Trophoblast cell (in vitro differentiated cells and primary cell): ENCODE results near the gene GALNTL6.

Source experiments
- DNase-seq, 2 donors: peaks; one replicate each; pipeline ENCODE4 v3.0.0-alpha.2; 2016
- H2AFZ ChIP-seq: 2 replicates; pipeline ENCODE4 v1.6.1; 2013; ENCODE audit warnings: low read length, moderate library complexity, mild to moderate bottlenecking; ENCODE audit not compliant: insufficient read depth, poor library complexity
- H2AK5ac ChIP-seq: 2 replicates; pipeline ENCODE4 v1.6.1; 2013; ENCODE audit warnings: mild to moderate bottlenecking, low read length
- H2BK120ac ChIP-seq: 2 replicates; pipeline ENCODE4 v1.6.1; 2013; ENCODE audit warnings: low read length, mild to moderate bottlenecking, moderate library complexity; ENCODE audit not compliant: insufficient read depth, poor library complexity
- H2BK12ac ChIP-seq: 2 replicates; pipeline ENCODE4 v1.6.1; 2013; ENCODE audit warnings: mild to moderate bottlenecking, low read length, moderate library complexity
- H2BK5ac ChIP-seq: 2 replicates; pipeline ENCODE4 v1.6.1; 2013; ENCODE audit warnings: low read length, low read depth, moderate library complexity, mild to moderate bottlenecking; ENCODE audit not compliant: poor library complexity
- H3K14ac ChIP-seq: 2 replicates; pipeline ENCODE4 v1.6.1; 2013; ENCODE audit warnings: mild to moderate bottlenecking, low read length
- H3K18ac ChIP-seq: 2 replicates; pipeline ENCODE4 v1.6.1; 2013; ENCODE audit warnings: mild to moderate bottlenecking, low read length
- H3K23ac ChIP-seq: 2 replicates; pipeline ENCODE4 v1.6.1; 2013; ENCODE audit warnings: low read length
- H3K27ac ChIP-seq: 2 replicates; pipeline ENCODE4 v1.5.1; 2013; ENCODE audit warnings: low read depth, mild to moderate bottlenecking, inconsistent platforms, low read length, moderate library complexity
- H3K27me3 ChIP-seq: 2 replicates; pipeline ENCODE4 v1.6.1; 2013; ENCODE audit warnings: inconsistent platforms, mild to moderate bottlenecking, low read length, moderate library complexity; ENCODE audit not compliant: insufficient read depth
- H3K36me3 ChIP-seq, 2 experiments: 1 replicate in 1 of 2; 2 replicates in 1 of 2; pipeline ENCODE4 v1.6.1; 2013; ENCODE audit warnings: low read length in 2 of 2, mild to moderate bottlenecking in 2 of 2, moderate library complexity in 1 of 2; ENCODE audit not compliant: insufficient read depth in 2 of 2, control insufficient read depth in 1 of 2
- H3K4ac ChIP-seq: 2 replicates; pipeline ENCODE4 v1.6.1; 2013; ENCODE audit warnings: low read depth, mild to moderate bottlenecking, low read length, moderate library complexity
- H3K4me1 ChIP-seq, 2 experiments: 1 replicate in 1 of 2; 2 replicates in 1 of 2; pipeline ENCODE4 v1.6.1; 2013; ENCODE audit warnings: low read length in 2 of 2, mild to moderate bottlenecking in 2 of 2, moderate library complexity in 1 of 2; ENCODE audit not compliant: insufficient read depth in 2 of 2, control insufficient read depth in 1 of 2
- H3K4me2 ChIP-seq: 2 replicates; pipeline ENCODE4 v1.6.1; 2013; ENCODE audit warnings: inconsistent platforms, mild to moderate bottlenecking, low read length, moderate library complexity
- H3K4me3 ChIP-seq: 2 replicates; pipeline ENCODE4 v1.5.1; 2013; ENCODE audit warnings: mild to moderate bottlenecking, low read depth, low read length, inconsistent platforms
- H3K79me1 ChIP-seq: one replicate; pipeline ENCODE4 v1.6.1; 2013; ENCODE audit warnings: low read length
- H3K79me2 ChIP-seq: 2 replicates; pipeline ENCODE4 v1.6.1; 2013; ENCODE audit warnings: low read length, mild to moderate bottlenecking; ENCODE audit not compliant: control insufficient read depth, insufficient read depth, poor library complexity
- H3K9ac ChIP-seq: 2 replicates; pipeline ENCODE4 v1.6.1; 2013; ENCODE audit warnings: mild to moderate bottlenecking, low read length
- H3K9me3 ChIP-seq: 2 replicates; pipeline ENCODE4 v1.6.1; 2013; ENCODE audit warnings: low read depth, mild to moderate bottlenecking, control low read depth, inconsistent platforms, low read length; ENCODE audit not compliant: insufficient read depth
- H4K12ac ChIP-seq: 2 replicates; pipeline ENCODE4 v1.6.1; 2013; ENCODE audit warnings: low read depth, mild to moderate bottlenecking, low read length, moderate library complexity
- H4K8ac ChIP-seq: 2 replicates; pipeline ENCODE4 v1.6.1; 2013; ENCODE audit warnings: low read depth, mild to moderate bottlenecking, low read length, moderate library complexity
- H4K91ac ChIP-seq: one replicate; pipeline ENCODE4 v1.6.1; 2013; ENCODE audit warnings: low read depth, mild to moderate bottlenecking, low read length, moderate library complexity
- whole genome bisulfite sequencing: extraction: QIAGEN DNeasy Blood & Tissue Kit; methylation state at CpG from one replicate; pipeline ENCODE4 v1.1.7; 2013; ENCODE audit warnings: missing lambda C conversion rate; ENCODE audit not compliant: insufficient read length, insufficient coverage; ENCODE audit errors: extremely low coverage; 5-methylcytosine and 5-hydroxymethylcytosine counted together

Gene GALNTL6

DNA sequence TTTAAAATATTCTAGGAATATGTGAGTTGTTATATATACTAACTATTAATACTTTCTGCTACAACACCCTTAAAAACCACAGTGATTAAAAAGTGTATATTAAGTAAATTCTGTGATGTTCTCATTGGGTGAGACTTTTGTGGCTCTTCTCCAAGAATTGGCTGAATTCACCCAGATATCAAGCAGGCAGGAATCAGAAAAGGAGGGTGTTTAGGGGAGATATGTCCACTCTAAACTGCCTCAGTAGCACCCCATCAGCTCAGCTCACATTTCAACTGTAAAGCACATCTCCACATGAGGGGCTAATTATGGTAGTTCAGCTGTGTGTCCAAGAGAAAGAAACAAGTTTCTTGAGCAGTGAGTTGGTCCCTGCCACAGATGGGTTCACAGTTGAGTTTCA, 165.0 kb downstream of the GALNTL6 start:
- Histone ChIP-seq H3K9ac (no peak overlapping the region), H3K4ac (no peak overlapping the region), H3K23ac (no peak overlapping the region), H3K14ac (no peak overlapping the region), H3K4me2 (no peak overlapping the region), H3K9me3 (no peaks in the 10 kb centered on the region), H4K91ac (no peak overlapping the region), H2BK12ac (no peak overlapping the region), H3K4me1 (no peaks in the 10 kb centered on the region), H2AFZ (no peak overlapping the region), H4K12ac (no peak overlapping the region), H2BK120ac (no peak overlapping the region), H3K79me1 (no peaks in the 10 kb centered on the region), H3K4me3 (no peak overlapping the region), H3K27ac (no peak overlapping the region), H2BK5ac (no peak overlapping the region), H3K79me2 (no peaks in the 10 kb centered on the region), H3K36me3 (no peaks in the 10 kb centered on the region), H3K18ac (no peak overlapping the region), H4K8ac (no peak overlapping the region), H2AK5ac (no peak overlapping the region), H3K27me3 (no peaks in the 10 kb centered on the region)
- no peak for DNase-seq

DNA sequence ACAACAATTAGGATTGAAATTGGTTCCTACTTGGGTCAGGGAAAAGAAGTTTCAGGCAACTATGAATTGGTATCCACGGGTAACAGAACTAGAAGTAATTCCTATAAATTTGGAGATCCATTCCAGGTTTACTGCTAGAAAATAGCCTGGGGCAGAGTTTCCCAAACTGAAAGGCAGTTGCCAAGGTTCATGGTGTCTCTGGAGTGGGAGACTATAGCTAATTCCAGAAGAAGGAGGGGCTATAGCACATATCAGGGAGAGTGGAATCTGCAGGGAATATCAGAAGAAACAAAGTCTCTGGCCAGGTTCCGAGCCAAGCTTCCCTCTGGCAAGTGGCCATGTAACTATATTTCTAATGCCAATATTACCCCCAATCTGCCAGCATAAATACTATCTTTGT, 166.3 kb downstream of the GALNTL6 start:
- Histone ChIP-seq H4K8ac (no peak overlapping the region), H2BK5ac (no peak overlapping the region), H3K27me3 (no peaks in the 10 kb centered on the region), H3K4me2 (no peak overlapping the region), H2AK5ac (no peak overlapping the region), H3K14ac (no peak overlapping the region), H3K9ac (no peak overlapping the region), H2AFZ (no peak overlapping the region), H3K23ac (no peak overlapping the region), H3K36me3 (no peaks in the 10 kb centered on the region), H3K4ac (no peak overlapping the region), H3K4me1 (peaks cover 5 to 8% of the 10 kb centered on the region in 2 experiments), H2BK12ac (no peak overlapping the region), H4K12ac (no peak overlapping the region), H3K18ac (no peak overlapping the region), H3K27ac (no peak overlapping the region), H3K9me3 (no peaks in the 10 kb centered on the region), H3K79me2 (no peaks in the 10 kb centered on the region), H2BK120ac (no peak overlapping the region), H4K91ac (no peak overlapping the region), H3K4me3 (no peak overlapping the region), H3K79me1 (no peaks in the 10 kb centered on the region)
- DNase-seq: no peak
- no CpG with 5 or more reads among the region's 2 CpGs for WGBS

DNA sequence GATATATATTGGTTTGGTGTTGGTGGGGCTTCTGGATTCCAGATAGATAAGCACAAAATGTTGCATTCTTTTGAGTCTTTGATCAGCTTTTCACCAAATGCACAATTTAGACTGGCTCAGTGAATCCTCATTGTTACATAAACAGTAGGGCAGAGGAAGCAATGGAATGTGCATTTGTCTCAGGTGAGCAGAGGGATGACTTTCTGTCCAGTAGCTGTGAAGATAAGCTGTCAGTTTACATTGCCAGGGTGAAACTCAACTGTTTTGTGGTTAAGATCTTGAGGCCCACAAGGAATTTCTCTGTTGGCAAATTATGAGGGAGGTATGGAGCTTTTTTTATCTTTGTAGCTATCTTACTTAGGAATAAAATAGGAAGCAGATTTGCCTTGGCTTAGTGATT, 168.0 kb downstream of the GALNTL6 start:
- no peak overlapping the region for H3K23ac ChIP-seq
- no peak overlapping the region for H4K12ac ChIP-seq
- no peak overlapping the region for H3K14ac ChIP-seq
- no peaks in the 10 kb centered on the region for H3K79me2 ChIP-seq
- no peak overlapping the region for H3K9ac ChIP-seq
- H4K8ac ChIP-seq: no peak overlapping the region
- H3K18ac ChIP-seq: no peak overlapping the region
- H3K27me3 ChIP-seq: no peaks in the 10 kb centered on the region
- H2BK5ac ChIP-seq: no peak overlapping the region
- no peak overlapping the region for H2BK12ac ChIP-seq
- no peak overlapping the region for H2AFZ ChIP-seq
- H3K27ac ChIP-seq: no peak overlapping the region
- no peak overlapping the region for H4K91ac ChIP-seq
- H3K9me3 ChIP-seq: no peaks in the 10 kb centered on the region
- peaks cover 5 to 9% of the 10 kb centered on the region in 2 experiments for H3K4me1 ChIP-seq
- no peak overlapping the region for H2BK120ac ChIP-seq
- H3K36me3 ChIP-seq: no peaks in the 10 kb centered on the region
- H3K4me3 ChIP-seq: no peak overlapping the region
- no peak overlapping the region for H3K4ac ChIP-seq
- no peak overlapping the region for H3K4me2 ChIP-seq
- H3K79me1 ChIP-seq: no peaks in the 10 kb centered on the region
- H2AK5ac ChIP-seq: no peak overlapping the region
- DNase-seq: peak; percentile 29 to 78

DNA sequence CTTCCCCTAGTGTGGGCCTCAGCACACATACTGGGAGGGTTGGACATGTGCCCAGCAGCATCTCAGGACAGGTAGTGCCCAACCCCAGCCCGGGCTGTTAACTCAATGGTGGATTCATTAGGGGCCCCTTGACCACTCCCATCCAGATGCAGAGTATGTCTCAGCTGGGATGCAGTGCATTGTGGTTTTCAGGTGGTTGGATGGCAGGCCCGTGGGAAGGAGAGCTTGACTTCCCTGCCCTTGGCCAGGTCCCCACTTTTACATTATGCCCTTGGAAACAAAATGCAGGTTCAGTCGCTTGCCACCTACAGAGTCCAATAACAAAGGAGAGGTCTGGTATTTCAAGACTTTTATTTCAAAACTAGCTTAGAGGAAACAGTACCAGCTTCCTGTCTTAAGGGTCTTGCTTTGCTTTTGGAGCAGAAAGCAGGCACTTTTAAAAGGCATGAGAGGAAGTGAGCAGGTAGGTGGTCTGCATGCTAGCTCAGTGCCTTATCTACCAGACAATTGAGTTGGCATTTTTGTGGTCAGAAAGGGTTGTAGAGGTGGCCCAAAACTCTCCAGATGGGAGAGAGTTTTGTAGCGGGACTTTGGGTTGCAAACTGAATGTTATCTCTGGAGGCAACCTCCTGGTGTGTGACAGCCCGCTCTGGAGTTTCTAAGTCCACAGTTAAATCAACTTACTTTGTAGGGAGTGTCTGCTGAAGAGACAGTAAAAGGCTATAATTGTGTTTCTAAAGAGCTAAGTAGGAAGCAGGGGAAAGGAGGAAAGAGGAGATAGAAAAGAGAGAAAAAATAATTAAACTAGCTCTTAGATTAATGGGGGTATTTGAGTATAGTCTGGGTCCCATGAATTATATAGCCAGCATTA, 171.0 kb downstream of the GALNTL6 start:
- Histone ChIP-seq H3K14ac (no peak overlapping the region), H3K79me1 (no peaks in the 10 kb centered on the region), H3K4me3 (no peak overlapping the region), H2BK5ac (no peak overlapping the region), H2BK12ac (no peak overlapping the region), H3K27ac (peak overlapping the region; percentile 11), H3K4me2 (no peak overlapping the region), H3K36me3 (no peaks in the 10 kb centered on the region), H4K91ac (no peak overlapping the region), H3K18ac (no peak overlapping the region), H3K23ac (no peak overlapping the region), H3K79me2 (no peaks in the 10 kb centered on the region), H2AK5ac (no peak overlapping the region), H4K8ac (no peak overlapping the region), H2AFZ (no peak overlapping the region), H3K27me3 (no peaks in the 10 kb centered on the region), H3K4ac (no peak overlapping the region), H4K12ac (no peak overlapping the region), H3K9ac (no peak overlapping the region), H3K9me3 (no peaks in the 10 kb centered on the region), H3K4me1 (peaks cover 5 to 9% of the 10 kb centered on the region in 2 experiments), H2BK120ac (no peak overlapping the region)
- DNase-seq: no peak
- WGBS: no CpG with 5 or more reads among the region's 5 CpGs
